ENCODE data around the gene EPB41L4A.

Gene EPB41L4A

GRCh38 chr5:112163435-112163834, 255.6 kb downstream of the EPB41L4A start:
- H3K27ac ChIP-seq, result no peak overlapping the region
- H3K9me3 ChIP-seq (ENCODE audit: control insufficient read depth, low read length), result no peaks in the 10 kb centered on the region
- H3K4me3 ChIP-seq (ENCODE audit: low read depth, low read length), result no peak overlapping the region
- peaks cover 17% of the 10 kb centered on the region for H3K4me1 ChIP-seq
- no peak overlapping the region for H3K4me2 ChIP-seq (ENCODE audit: low read length)
- H2AFZ ChIP-seq, result no peak overlapping the region
- no peak for TF ChIP-seq CTCF (IDR thresholded peaks at IDR 0.05)
- H3K9ac ChIP-seq, result no peak overlapping the region
- no peaks in the 10 kb centered on the region for H3K79me2 ChIP-seq
- H3K27me3 ChIP-seq (ENCODE audit: control insufficient read depth, insufficient read depth, low read length), result no peaks in the 10 kb centered on the region
- no peaks in the 10 kb centered on the region for H3K36me3 ChIP-seq (ENCODE audit: control insufficient read depth, insufficient read depth, low read length)

GRCh38 chr5:112161392-112161748, 257.7 kb downstream of the EPB41L4A start:
- no peak for TF ChIP-seq CTCF (IDR thresholded peaks at IDR 0.05)

GRCh38 chr5:112160652-112161391, 258.3 kb downstream of the EPB41L4A start:
- Histone ChIP-seq H3K27me3 (ENCODE audit: control insufficient read depth, insufficient read depth, low read length) (no peaks in the 10 kb centered on the region), H3K9ac (peak overlapping the region; percentile 87), H3K4me3 (ENCODE audit: low read depth, low read length) (peak overlapping the region; percentile 85), H3K27ac (peak overlapping the region; percentile 83), H3K4me1 (peaks cover 6% of the 10 kb centered on the region), H3K79me2 (no peaks in the 10 kb centered on the region), H3K9me3 (ENCODE audit: control insufficient read depth, low read length) (no peaks in the 10 kb centered on the region), H3K36me3 (ENCODE audit: control insufficient read depth, insufficient read depth, low read length) (no peaks in the 10 kb centered on the region), H2AFZ (peak overlapping the region; percentile 89), H3K4me2 (ENCODE audit: low read length) (peak overlapping the region; percentile 94)
- TF ChIP-seq CTCF (IDR thresholded peaks at IDR 0.05), result peak; percentile 96

More at GRCh38 chr5:112161392-112161748, 257.7 kb downstream of the EPB41L4A start:
- H3K9ac ChIP-seq, result peak overlapping the region; percentile 16
- H3K9me3 ChIP-seq (ENCODE audit: control insufficient read depth, low read length), result no peaks in the 10 kb centered on the region
- H3K4me3 ChIP-seq (ENCODE audit: low read depth, low read length), result peak overlapping the region; percentile 85
- no peaks in the 10 kb centered on the region for H3K36me3 ChIP-seq (ENCODE audit: control insufficient read depth, insufficient read depth, low read length)
- peaks cover 12% of the 10 kb centered on the region for H3K4me1 ChIP-seq
- H3K27ac ChIP-seq, result peak overlapping the region; percentile 83
- no peaks in the 10 kb centered on the region for H3K27me3 ChIP-seq (ENCODE audit: control insufficient read depth, insufficient read depth, low read length)
- peak overlapping the region; percentile 94 for H3K4me2 ChIP-seq (ENCODE audit: low read length)
- peak overlapping the region; percentile 89 for H2AFZ ChIP-seq
- H3K79me2 ChIP-seq, result no peaks in the 10 kb centered on the region

- Histone ChIP-seq H3K27ac (no peak overlapping the region), H3K9ac (no peak overlapping the region), H3K4me3 (ENCODE audit: low read depth, low read length) (no peak overlapping the region), H3K9me3 (ENCODE audit: control insufficient read depth, low read length) (no peaks in the 10 kb centered on the region), H3K27me3 (ENCODE audit: control insufficient read depth, insufficient read depth, low read length) (no peaks in the 10 kb centered on the region), H3K4me2 (ENCODE audit: low read length) (no peak overlapping the region), H3K36me3 (ENCODE audit: control insufficient read depth, insufficient read depth, low read length) (no peaks in the 10 kb centered on the region), H3K4me1 (peaks cover 5% of the 10 kb centered on the region), H2AFZ (no peak overlapping the region), H3K79me2 (no peaks in the 10 kb centered on the region)
- no peak for TF ChIP-seq CTCF (IDR thresholded peaks at IDR 0.05)
Measured at GRCh38 chr5:112159435-112159834, 259.6 kb downstream of the EPB41L4A start.

- no peak overlapping the region for H2AFZ ChIP-seq
- no peak overlapping the region for H3K4me2 ChIP-seq (ENCODE audit: low read length)
- no peaks in the 10 kb centered on the region for H3K36me3 ChIP-seq (ENCODE audit: control insufficient read depth, insufficient read depth, low read length)
- no peak overlapping the region for H3K4me3 ChIP-seq (ENCODE audit: low read depth, low read length)
- TF ChIP-seq CTCF (IDR thresholded peaks at IDR 0.05), result no peak
- no peaks in the 10 kb centered on the region for H3K4me1 ChIP-seq
- no peaks in the 10 kb centered on the region for H3K79me2 ChIP-seq
- H3K9me3 ChIP-seq (ENCODE audit: control insufficient read depth, low read length), result no peaks in the 10 kb centered on the region
- no peak overlapping the region for H3K27ac ChIP-seq
- no peak overlapping the region for H3K9ac ChIP-seq
- no peaks in the 10 kb centered on the region for H3K27me3 ChIP-seq (ENCODE audit: control insufficient read depth, insufficient read depth, low read length)
Measured at GRCh38 chr5:112156211-112156610, 262.9 kb downstream of the EPB41L4A start.

All from parathyroid adenoma (tissue), 2 donors.